ENCODE measurements around the gene NRXN2.

NRXN2 gene

GRCh38 chr11:64726867-64727530 lies 4.0 kb upstream of the NRXN2 start:
- H3K4me3 ChIP-seq (ENCODE audit: low read length), result no peak overlapping the region
- no peak for DNase-seq (ENCODE audit: low read depth, low spot score)

GRCh38 chr11:64726211-64726641 lies 3.2 kb upstream of the NRXN2 start:
- DNase-seq (ENCODE audit: low read depth, low spot score), result no peak
- no peak overlapping the region for H3K4me3 ChIP-seq (ENCODE audit: low read length)

GRCh38 chr11:64724863-64725532 lies 2.0 kb upstream of the NRXN2 start:
- no peak for DNase-seq (ENCODE audit: low read depth, low spot score)
- no peak overlapping the region for H3K4me3 ChIP-seq (ENCODE audit: low read length)

- H3K4me3 ChIP-seq (ENCODE audit: low read length), result peak overlapping the region; percentile 59; the same call in 1 of the 2 replicates
- DNase-seq (ENCODE audit: low read depth, low spot score), result no peak
Measured at GRCh38 chr11:64723907-64724862, 1.2 kb upstream of the NRXN2 start.

- H3K4me3 ChIP-seq (ENCODE audit: low read length), result no peak overlapping the region
Measured at GRCh38 chr11:64722141-64723065, 594 bp downstream of the NRXN2 start.

GRCh38 chr11:64721359-64721699 lies 1.7 kb downstream of the NRXN2 start:
- H3K4me3 ChIP-seq (ENCODE audit: low read length), result no peak overlapping the region
- no peak for DNase-seq (ENCODE audit: low read depth, low spot score)

More at GRCh38 chr11:64722141-64723065, 594 bp downstream of the NRXN2 start:
- DNase-seq (ENCODE audit: low read depth, low spot score), result no peak

- DNase-seq (ENCODE audit: low read depth, low spot score), result no peak
- no peak overlapping the region for H3K4me3 ChIP-seq (ENCODE audit: low read length)
Measured at GRCh38 chr11:64720640-64721358, 2.2 kb downstream of the NRXN2 start.

GRCh38 chr11:64720167-64720566 lies 2.8 kb downstream of the NRXN2 start:
- H3K4me3 ChIP-seq (ENCODE audit: low read length), result no peak overlapping the region
- DNase-seq (ENCODE audit: low read depth, low spot score), result no peak

- no peak overlapping the region for H3K4me3 ChIP-seq (ENCODE audit: low read length)
- no peak for DNase-seq (ENCODE audit: low read depth, low spot score)
Measured at GRCh38 chr11:64719406-64719805, 3.6 kb downstream of the NRXN2 start.

GRCh38 chr11:64718780-64719124 lies 4.2 kb downstream of the NRXN2 start:
- H3K4me3 ChIP-seq (ENCODE audit: low read length), result no peak overlapping the region
- DNase-seq (ENCODE audit: low read depth, low spot score), result no peak

GRCh38 chr11:64718084-64718779 lies 4.8 kb downstream of the NRXN2 start:
- no peak for DNase-seq (ENCODE audit: low read depth, low spot score)
- no peak overlapping the region for H3K4me3 ChIP-seq (ENCODE audit: low read length)

GRCh38 chr11:64717268-64717578 lies 5.8 kb downstream of the NRXN2 start:
- no peak overlapping the region for H3K4me3 ChIP-seq (ENCODE audit: low read length)

GRCh38 chr11:64716473-64717267 lies 6.3 kb downstream of the NRXN2 start:
- DNase-seq (ENCODE audit: low read depth, low spot score), result no peak
- H3K4me3 ChIP-seq (ENCODE audit: low read length), result no peak overlapping the region

More at GRCh38 chr11:64717268-64717578, 5.8 kb downstream of the NRXN2 start:
- DNase-seq (ENCODE audit: low read depth, low spot score), result no peak

GRCh38 chr11:64715756-64716472 lies 7.1 kb downstream of the NRXN2 start:
- H3K4me3 ChIP-seq (ENCODE audit: low read length), result no peak overlapping the region
- DNase-seq (ENCODE audit: low read depth, low spot score), result no peak

- DNase-seq (ENCODE audit: low read depth, low spot score), result no peak
- H3K4me3 ChIP-seq (ENCODE audit: low read length), result no peak overlapping the region
Measured at GRCh38 chr11:64715110-64715509, 7.9 kb downstream of the NRXN2 start.

- DNase-seq (ENCODE audit: low read depth, low spot score), result no peak
Measured at GRCh38 chr11:64714666-64715065, 8.3 kb downstream of the NRXN2 start.

More at GRCh38 chr11:64714666-64715065, 8.3 kb downstream of the NRXN2 start:
- no peak overlapping the region for H3K4me3 ChIP-seq (ENCODE audit: low read length)

Measured in Jurkat, Clone E6-1 (cell line).